Hypothalamus (tissue), 51 donors: ENCODE results near the gene ITSN1.
"Not testable (repeated sequence)": the region's sequence is repeated elsewhere in the genome, so short reads cannot be mapped to it uniquely, and the experiment has no call there.

Source experiments
- DNase-seq, 51 donors: peaks; one replicate each; lab custom pipeline; 2025; lab: John Stamatoyannopoulos, UW

ITSN1 gene

DNA sequence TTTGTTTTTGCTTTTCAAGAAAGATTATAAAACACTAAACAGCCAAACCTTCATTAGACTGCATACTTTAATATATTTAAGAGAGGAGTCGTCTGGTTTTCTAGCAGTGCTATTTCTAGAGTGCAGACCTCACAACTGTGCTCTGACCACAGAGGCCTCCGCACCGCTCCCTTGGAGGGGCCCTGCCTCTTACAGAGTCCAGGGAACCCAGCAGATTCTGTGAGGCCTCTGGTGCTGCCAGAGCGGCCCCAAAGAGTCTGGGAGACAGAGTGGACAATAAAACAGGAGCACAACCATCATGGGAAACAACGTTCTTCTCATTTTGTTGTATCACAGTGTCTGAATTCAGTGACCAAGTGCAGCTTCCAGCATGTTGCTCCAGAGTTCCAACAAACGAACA, 267.5 kb downstream of the ITSN1 start:
- no peak for DNase-seq

DNA sequence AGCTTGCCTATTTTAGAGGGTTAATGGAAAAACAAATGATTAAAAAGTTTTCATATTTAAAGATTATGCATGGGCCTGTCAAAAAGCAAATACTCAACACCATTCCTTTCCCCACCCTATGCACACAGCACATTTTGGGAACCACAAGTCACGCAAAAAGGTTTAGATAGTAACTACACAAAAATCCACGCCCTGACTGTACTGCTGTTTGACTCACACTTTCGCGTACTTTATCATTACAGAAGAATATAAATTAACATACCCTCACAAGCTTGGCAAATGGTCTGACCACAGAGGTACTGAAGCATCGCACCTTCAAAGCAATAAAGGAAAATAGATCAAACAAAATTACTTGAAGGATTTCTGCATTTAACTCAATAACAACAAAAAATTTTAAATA, 271.9 kb downstream of the ITSN1 start:
- DNase-seq = no peak

DNA sequence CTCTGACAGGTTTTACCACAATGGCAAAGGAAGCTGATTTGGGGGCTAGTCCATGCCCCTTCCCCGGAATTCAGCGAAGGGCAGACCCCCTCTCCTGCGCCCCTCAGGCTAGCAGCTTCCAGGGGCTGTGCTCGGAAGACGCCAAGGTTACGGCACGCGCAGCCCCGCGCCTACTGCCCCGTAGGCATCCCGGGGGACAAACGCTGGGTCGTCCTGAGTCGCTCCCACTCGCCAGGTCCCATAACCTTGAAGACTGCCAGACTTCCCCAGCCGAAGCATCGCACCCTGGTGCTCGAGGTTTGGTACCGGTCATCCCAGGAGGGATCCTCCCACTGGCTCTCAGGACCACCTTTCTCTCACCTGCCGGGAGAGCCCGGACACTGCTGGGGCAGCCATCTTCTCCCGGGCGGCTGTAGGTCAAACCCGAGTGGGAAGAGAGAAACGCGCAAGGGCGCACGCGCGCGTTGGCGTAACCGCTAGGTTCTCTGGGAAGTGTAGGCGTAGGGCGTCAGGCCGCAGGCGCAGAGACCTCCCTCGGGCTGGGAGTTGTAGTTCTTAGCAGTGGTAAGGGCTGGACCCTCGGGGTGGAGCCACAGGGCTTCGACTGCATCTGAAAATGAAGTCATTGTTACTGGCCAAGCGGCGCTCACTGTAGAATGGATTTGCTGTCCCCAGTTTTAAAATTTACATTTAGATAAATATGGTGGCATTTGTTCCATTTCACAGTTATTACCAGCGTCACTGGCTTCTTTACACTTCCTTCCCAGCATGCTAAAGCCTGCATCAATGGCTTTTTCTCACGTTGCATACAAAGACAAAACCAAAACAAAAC, 273.3 kb downstream of the ITSN1 start, which contains the start of gene ATP5PO:
Gene ATP5PO, minus strand, starts transcription at position 437 of the 832 bp plus-strand sequence. Its CDS starts 41 bp downstream, at position 396.
- DNase-seq = peak; percentile 54 to 99 (median 96)

DNA sequence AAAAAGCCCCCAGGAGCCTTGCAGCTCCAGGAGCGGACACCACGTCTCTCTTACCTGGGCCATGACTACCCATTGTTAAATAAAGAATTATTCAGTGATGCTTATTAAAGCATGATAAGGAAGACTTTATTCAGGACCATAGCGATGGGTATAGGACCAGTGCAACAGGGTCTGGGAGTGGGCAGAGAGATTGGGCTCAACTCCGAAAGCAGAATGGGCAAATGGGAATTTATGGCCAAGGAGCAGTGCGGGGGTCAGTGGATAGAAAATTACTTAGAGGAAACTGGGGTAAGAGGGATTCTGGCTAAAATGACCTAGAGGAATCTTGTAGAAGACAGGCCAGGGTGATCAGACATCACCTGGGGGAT, 273.9 kb downstream of the ITSN1 start:
- no peak for DNase-seq

DNA sequence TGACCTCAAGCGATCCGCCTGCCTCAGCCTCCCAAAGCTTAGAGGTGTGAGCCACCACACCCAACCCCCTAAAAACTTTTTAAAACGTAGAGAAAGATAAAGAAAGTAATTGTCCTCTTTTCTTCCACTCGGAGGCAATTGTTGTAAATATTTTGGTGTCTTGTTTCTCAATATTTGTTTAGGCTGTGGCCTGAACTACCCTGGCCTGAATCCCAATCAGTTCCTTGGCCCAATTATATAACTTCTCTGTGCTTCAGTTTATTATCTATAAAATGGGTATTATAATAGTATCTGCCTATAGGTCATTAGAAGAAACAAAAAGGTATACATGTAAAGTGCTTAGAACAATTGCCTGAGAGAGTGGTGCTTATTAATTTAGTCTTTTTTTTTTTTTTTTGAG, 275.1 kb downstream of the ITSN1 start:
- no peak for DNase-seq

DNA sequence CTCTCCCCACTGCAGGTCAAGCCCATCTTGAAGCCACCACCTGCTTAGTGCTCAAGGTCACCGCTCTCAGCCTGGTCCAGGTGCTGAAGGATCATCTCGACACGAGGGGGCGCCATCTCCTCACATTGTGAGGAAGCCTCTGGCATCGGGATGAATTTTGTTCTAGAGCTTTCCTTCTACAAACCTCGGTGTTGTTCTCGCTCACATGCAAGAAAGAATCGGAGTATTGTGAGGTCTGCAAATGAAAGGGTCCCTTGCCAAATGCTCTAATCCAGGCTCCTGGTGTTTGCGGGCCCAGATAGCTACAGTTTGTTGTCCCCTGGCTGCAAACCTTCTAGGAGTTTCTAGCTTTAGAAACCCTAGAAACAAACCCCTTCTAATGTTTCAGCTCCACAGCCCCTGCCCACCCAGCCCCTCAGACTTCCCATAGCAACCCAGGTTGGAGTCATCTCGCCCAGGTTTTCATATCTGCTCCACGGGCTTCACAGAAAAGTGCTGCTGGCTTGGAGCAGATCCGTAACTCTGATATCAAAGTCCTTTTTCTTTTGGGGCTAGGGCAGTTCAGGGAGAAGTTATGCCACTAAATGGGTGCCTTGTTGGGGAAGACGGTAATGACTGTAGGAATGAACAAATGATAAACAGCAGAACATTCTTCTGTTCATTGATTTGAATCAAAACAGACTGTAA, 281.9 kb downstream of the ITSN1 start:
- DNase-seq = peak; percentile 27 to 95 (median 78)

DNA sequence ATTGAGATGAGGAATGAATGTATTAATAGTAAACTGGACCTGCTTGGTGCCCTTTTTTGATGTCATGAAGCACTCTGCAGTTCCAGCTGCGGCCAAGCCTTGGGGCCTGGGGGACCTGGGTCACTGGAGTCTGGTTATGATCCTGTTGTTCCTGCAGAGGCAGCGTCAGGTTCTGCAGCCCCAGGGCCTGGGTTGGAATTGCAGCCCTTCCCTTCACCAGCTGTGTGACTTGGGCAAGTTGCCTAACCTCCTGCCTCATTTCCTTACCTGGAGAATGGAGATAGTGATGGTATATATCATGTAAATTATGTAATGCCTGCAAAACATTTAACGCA, 282.4 kb downstream of the ITSN1 start:
- peak in 3 of 51 donors; percentile 6 to 16 (median 7) for DNase-seq

DNA sequence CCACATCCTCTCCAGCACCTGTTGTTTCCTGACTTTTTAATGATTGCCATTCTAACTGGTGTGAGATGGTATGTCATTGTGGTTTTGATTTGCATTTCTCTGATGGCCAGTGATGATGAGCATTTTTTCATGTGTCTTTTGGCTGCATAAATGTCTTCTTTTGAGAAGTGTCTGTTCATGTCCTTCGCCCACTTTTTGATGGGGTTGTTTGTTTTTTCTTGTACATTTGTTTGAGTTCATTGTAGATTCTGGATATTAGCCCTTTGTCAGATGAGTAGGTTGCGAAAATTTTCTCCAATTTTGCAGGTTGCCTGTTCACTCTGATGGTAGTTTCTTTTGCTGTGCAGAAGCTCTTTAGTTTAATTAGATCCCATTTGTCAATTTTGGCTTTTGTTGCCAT, 283.9 kb downstream of the ITSN1 start:
- not testable (repeated sequence) for DNase-seq

DNA sequence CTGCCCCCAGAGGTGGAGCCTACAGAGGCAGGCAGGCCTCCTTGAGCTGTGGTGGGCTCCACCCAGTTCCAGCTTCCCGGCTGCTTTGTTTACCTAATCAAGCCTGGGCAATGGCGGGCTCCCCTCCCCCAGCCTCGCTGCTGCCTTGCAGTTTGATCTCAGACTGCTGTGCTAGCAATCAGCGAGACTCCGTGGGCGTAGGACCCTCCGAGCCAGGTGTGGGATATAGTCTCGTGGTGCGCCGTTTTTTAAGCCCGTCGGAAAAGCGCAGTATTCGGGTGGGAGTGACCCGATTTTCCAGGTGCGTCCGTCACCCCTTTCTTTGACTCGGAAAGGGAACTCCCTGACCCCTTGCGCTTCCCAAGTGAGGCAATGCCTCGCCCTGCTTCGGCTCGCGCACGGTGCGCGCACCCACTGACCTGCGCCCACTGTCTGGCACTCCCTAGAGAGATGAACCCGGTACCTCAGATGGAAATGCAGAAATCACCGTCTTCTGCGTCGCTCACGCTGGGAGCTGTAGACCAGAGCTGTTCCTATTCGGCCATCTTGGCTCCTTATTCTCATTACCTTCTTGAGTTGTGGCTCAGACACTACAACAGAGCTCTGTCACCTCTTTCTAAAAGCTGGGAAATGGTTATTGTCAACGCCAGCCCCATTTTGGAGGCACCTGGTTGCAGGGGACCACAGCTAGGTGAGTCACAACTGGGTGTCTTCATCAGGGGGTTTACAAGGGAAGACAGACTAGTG, 288.9 kb downstream of the ITSN1 start:
- DNase-seq = not testable (repeated sequence)

DNA sequence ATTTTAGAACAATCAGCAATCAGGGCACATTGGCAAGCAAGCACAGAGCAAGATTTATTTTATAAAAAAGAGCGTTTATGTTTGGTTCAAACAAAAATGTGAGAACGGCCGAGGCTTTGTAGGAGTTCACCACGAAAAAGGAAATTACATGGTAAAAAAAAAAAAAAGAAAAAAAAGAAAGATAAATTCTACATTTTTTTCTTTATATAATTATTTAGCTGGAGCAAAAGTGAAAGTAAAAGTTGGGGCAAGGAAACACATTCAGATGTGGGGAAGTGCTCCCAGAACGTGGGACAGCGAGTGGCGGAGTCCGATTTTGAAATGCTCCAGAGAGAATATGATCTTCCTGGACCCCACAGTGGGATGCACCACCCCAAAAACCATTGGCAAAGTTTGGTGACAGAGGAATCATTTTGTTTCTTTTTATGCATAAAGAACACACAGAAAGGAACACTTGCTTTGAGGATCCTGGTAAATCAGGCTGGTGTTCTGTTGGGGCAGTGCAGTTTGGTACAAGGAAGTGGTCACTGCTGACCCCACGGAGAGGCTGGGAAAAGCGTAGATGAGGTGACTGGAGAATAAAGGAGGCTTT, 289.6 kb downstream of the ITSN1 start:
- no peak for DNase-seq

DNA sequence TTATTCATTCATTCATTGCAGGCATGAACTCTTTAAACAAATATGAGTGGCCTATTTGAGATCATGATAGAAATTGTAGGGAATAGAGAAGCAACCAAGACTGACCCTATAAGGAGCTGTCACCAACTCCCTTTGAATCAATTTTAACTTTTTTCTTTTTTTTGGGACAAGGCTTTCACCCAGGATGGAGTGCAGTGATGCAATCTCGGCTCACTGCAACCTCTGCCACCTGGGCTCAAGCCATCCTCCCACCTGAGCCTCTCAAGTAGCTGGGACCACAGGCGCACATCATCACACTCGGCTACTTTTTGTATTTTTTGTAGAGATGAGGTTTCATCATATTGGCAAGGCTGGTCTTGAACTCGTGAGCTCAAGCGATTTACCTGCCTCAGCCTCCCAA, 290.4 kb downstream of the ITSN1 start:
- no peak for DNase-seq

DNA sequence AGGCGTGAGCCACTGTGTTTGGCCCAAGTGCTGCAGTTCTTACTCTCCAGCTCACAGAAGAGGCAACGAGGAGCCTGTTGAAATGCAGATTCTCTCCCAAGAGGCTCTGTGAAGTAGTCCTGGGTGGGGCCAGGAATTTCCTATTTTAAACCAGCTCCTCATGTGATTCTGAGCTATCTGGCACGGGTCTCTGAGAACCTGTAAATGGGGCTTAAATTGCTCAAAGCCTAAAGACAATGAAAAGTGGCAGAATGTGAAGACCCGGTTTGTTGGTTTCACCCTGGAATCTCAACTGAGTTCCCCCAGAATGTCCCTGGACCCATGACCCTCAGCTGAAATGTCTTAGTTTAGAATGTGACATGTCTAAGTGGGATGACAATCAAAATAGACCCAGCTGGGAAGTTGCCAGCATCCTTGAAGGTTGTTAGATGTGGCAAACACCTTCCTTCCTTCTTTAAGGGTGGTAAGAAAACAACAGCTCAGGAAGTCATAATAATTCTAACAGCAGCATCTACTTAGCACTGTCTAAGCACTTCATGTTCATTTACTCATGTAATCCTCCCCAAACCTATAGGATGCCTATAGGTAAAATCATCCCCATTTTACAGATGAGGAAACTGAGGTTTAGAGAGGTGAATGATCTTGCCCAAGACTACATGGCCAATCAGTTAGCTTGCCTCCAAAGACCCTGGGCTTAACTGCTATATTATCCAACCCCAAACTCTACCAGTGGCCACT, 294.2 kb downstream of the ITSN1 start:
- no peak for DNase-seq

DNA sequence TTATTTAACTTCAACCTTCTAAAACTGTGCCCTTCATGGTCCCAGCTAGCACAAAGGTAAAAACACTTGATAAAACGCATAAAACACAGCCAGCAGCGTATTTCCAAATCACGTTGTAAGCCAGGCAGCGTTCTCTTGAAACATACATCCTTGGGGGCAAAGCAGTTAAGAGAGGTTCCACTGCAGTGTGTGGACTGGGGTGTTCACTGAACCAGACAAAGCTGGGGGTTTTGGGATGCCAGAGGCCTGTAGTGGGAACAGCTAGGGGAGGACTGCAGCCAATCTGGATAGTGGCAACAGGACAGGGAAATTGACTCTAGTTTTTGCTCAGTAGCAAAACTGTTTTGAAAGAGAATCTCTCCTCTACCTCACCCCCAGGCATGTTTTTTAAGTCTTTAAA, 294.8 kb downstream of the ITSN1 start:
- no peak for DNase-seq

DNA sequence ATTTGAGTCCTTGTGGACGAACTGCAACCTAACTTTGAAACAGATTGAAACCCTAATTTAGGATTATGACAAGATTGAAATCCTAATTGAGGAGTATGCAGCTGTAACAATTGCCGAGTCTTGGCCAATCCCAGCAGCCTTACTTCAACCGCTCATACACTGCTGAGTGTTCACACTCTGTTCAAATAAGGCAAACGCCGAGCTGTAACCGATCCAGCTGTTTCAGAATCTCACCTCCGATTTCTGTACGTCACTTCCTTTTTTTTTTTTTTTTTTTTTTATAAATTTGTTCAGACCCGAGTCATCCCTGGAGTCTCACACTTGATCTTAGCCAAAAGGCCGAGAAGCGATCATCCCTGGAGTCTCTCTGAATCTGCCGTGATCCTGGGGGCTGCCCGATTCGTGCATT, 295.6 kb downstream of the ITSN1 start:
- no peak for DNase-seq

DNA sequence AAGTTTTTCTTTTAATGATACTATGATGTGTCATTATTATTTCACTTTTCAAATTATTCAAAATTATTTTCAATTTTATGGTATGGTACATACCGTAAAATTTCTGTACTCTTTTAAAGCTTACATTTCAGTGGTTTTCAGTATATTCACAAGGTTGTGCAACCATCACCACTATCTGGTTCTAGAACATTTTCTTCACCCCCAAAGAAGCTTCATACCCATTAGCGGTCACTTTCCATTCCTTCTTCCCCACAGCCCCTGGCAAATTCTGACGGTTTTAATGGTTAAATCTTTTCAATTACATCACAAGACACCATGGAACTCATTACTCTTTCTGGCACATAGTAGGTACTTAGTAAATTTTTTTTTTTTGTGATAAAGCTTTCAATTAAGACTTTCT, 296.1 kb downstream of the ITSN1 start:
- DNase-seq = no peak

DNA sequence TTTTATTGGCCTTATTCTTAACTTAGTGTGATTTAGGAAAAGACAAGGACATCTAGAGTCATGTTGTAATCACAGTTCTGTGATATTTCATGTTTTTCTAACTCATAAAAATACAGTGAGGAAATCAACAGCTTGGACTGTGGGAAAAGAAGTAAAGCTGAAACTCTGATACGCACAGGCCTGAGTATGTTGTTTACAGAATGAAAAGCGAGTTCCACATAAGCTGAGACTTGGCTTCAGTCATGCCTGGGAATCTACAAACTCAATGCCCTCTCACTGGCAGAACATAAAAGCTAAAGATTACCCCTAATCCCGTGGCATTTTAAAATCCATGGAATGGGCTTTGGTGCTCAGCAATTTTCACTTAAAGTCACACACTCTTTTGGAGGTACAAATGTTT, 296.9 kb downstream of the ITSN1 start:
- DNase-seq = no peak

DNA sequence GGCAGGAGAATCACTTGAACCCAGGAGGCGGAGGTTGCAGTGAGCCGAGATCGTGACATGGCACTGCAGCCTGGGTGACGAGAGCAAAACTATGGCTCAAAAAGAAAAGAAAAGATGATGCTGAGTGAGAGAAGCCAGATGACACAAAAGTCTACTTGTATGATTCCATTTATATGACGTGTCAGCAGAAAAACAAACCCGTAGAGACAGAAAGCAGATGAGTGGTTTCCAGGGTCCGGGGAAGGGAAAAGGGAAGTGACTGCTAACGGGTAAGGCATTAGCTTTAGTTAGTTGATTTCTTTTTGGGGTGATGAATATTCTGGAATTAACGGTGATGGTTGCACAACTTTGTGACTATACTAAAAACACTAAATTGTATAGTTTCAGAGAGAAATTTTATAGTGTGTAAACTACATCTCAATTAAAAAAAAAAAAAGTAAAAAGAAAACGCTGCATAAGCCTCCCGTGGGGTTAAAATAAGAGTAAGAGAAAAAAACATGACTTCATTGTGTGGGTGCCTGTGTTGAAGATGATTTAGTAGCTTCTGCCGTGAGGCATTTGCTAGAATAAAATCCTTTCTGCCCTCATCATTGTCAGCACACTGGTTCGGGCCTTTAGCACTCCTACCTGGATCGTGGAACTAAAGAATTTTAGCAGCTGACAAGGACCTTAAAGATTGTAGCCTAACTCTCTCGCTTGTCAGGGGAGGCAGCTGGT, 298.0 kb downstream of the ITSN1 start:
- DNase-seq = no peak

DNA sequence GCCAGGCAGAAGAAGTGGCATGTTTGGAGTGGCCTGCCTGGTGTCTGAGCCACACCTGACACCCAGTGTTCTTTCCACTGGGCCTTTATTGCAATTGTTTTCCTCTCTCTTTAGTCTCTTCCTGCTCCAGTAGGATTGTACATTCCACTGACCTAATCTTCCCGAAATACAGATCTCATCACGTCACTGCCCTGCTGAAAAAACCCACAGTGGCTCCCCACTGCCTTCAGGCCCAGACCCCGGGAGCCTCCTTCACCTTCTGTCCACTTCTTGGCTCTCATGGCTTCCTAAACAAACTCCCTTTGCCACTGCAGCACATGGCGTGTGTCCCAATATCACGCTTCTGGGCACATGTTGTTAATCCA, 298.6 kb downstream of the ITSN1 start:
- no peak for DNase-seq

DNA sequence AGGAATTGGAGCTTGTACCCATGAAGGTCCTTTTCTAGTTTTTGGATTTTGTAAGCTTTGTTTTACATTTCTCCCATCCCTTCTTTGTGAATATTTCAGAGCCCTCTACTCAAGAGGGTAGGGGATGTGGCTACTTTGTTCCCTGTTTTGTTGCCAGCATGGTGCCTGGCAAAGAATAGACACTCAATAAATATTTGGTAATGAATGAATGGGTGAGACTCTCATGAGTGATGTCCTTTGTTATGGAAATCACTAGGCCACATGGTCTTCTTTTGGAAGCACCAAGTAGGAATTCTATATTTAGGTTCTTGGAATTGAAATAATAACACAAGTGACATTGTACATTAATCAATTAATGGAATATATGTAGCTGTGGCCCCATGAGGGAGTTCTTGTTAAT, 300.1 kb downstream of the ITSN1 start:
- DNase-seq = no peak

DNA sequence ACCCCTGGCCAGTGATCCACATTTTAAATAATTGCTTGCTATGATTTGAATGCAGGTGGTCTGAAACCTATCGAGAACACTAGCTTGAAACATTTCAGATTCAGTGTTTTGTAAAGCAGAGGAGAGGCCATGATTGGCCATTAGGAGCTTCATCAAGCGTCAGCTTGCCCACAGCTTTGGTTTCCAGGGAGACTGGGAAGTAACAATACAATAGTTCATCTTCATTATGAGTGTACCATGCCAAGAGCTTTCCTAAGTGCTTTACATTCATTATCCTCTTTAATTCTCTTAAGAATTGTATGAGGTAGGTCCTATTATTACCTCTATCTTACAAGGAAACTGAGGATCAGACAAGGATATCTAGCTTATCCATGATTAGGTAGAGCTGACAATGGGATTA, 301.0 kb downstream of the ITSN1 start:
- DNase-seq = no peak
